Vagina (tissue), 2 donors: ENCODE results near the gene KIF3A. TPM values are rescaled to one million over a fixed set of nuclear protein-coding genes. Genes with fewer than 3 reads are reported as not detected.

Source experiments
- DNase-seq, 2 donors: peaks; one replicate each; pipeline ENCODE4 v3.0.0-alpha.2; 2017; ENCODE audit errors: extremely low spot score in 2 of 2
- H3K27ac ChIP-seq: fragments of 200-600 bp; sonication (generic); one replicate; pipeline ENCODE4 v1.5.1; 2019
- H3K27me3 ChIP-seq: fragments of 200-600 bp; sonication (generic); one replicate; pipeline ENCODE4 v1.5.1; 2019
- H3K36me3 ChIP-seq, 2 donors: fragments of 200-600 bp; sonication (generic); one replicate each; pipeline ENCODE4 v1.5.1; 2017 to 2019
- H3K4me1 ChIP-seq: fragments of 200-600 bp; sonication (generic); one replicate; pipeline ENCODE4 v1.5.1; 2019
- H3K4me3 ChIP-seq, 2 donors: fragments of 200-600 bp; sonication (generic); 1 replicate in 1 of 2; 2 replicates in 1 of 2; pipeline ENCODE4 v1.5.1; 2016 to 2019
- H3K9me3 ChIP-seq: fragments of 200-600 bp; sonication (generic); one replicate; pipeline ENCODE4 v1.5.1; 2019
- CTCF ChIP-seq, 3 experiments: fragments of 450-650 bp in 2 of 3; fragments of 200-600 bp in 1 of 3; sonication (generic) in 1 of 3; IDR thresholded peaks; one replicate each; pipeline ENCODE4 v1.5.1; 2017 to 2019; ENCODE audit warnings: antibody characterized with exemption in 3 of 3, mild to moderate bottlenecking in 2 of 3, moderate library complexity in 2 of 3
- POLR2A ChIP-seq, 2 donors: fragments of 450-650 bp; IDR thresholded peaks; one replicate each; pipeline ENCODE4 v1.6.1; 2017; ENCODE audit warnings: antibody characterized with exemption in 2 of 2, mild to moderate bottlenecking in 2 of 2, moderate library complexity in 2 of 2
- POLR2AphosphoS5 ChIP-seq, 2 donors: sonication (generic); formaldehyde crosslinking; IDR thresholded peaks; one replicate each; pipeline ENCODE4 v1.9.0; 2017; ENCODE audit warnings: antibody characterized with exemption in 2 of 2, mild to moderate bottlenecking in 2 of 2, low read depth in 1 of 2; ENCODE audit not compliant: insufficient read depth in 1 of 2
- intact Hi-C: fragments of 100-400 bp; cut with DNase I; formaldehyde crosslinking; loops from one replicate; pipeline ENCODE4 v1.15.1; 2023
- total RNA-seq: library from RNA; depleted of rRNA; stranded (reverse); fragments of >200 nt; gene quantifications from one replicate; pipeline ENCODE4 v1.2.3, GENCODE V29; 2016

Gene KIF3A
- total RNA-seq, 1 donor from 2014 or later = 20.6 TPM

GRCh38 chr5:132667761-132668705 is 69.3 kb downstream of the KIF3A start:
- TF ChIP-seq CTCF (IDR thresholded peaks at IDR 0.05) (no peak), POLR2A (IDR thresholded peaks at IDR 0.05) (no peak), POLR2AphosphoS5 (IDR thresholded peaks at IDR 0.05; ENCODE audit: insufficient read depth in 1 of 2, low read depth in 1 of 2) (no peak)
- Histone ChIP-seq H3K4me1 (no peaks in the 10 kb centered on the region), H3K9me3 (no peaks in the 10 kb centered on the region), H3K27ac (no peak overlapping the region), H3K4me3 (no peak overlapping the region), H3K27me3 (no peaks in the 10 kb centered on the region), H3K36me3 (no peaks in the 10 kb centered on the region)
- intact Hi-C loops = no loop called here
- DNase-seq = peak in 1 of 2 donors; percentile 75

- intact Hi-C loops = no loop called here
- no peaks in the 10 kb centered on the region for H3K36me3 ChIP-seq
- TF ChIP-seq POLR2A (IDR thresholded peaks at IDR 0.05) (no peak), POLR2AphosphoS5 (IDR thresholded peaks at IDR 0.05; ENCODE audit: insufficient read depth in 1 of 2, low read depth in 1 of 2) (no peak), CTCF (IDR thresholded peaks at IDR 0.05) (no peak)
- no peaks in the 10 kb centered on the region for H3K9me3 ChIP-seq
- no peak overlapping the region for H3K27ac ChIP-seq
- H3K27me3 ChIP-seq = no peaks in the 10 kb centered on the region
- H3K4me1 ChIP-seq = no peaks in the 10 kb centered on the region
- no peak for DNase-seq
- no peak overlapping the region for H3K4me3 ChIP-seq
Observed at GRCh38 chr5:132667309-132667708, 70.0 kb downstream of the KIF3A start.

- H3K9me3 ChIP-seq = no peaks in the 10 kb centered on the region
- no peaks in the 10 kb centered on the region for H3K36me3 ChIP-seq
- no peaks in the 10 kb centered on the region for H3K27me3 ChIP-seq
- no peak for TF ChIP-seq POLR2A (IDR thresholded peaks at IDR 0.05)
- TF ChIP-seq CTCF (IDR thresholded peaks at IDR 0.05) = no peak
- TF ChIP-seq POLR2AphosphoS5 (IDR thresholded peaks at IDR 0.05; ENCODE audit: insufficient read depth in 1 of 2, low read depth in 1 of 2) = no peak
- DNase-seq = peak in 1 of 2 donors; percentile 75
- intact Hi-C loops = no loop called here
- no peaks in the 10 kb centered on the region for H3K4me1 ChIP-seq
- H3K27ac ChIP-seq = no peak overlapping the region
- no peak overlapping the region for H3K4me3 ChIP-seq
Observed at GRCh38 chr5:132666310-132667123, 70.8 kb downstream of the KIF3A start.

GRCh38 chr5:132665574-132666080 is 71.7 kb downstream of the KIF3A start:
- no peak for TF ChIP-seq CTCF (IDR thresholded peaks at IDR 0.05)
- TF ChIP-seq POLR2A (IDR thresholded peaks at IDR 0.05) = no peak
- no peak for TF ChIP-seq POLR2AphosphoS5 (IDR thresholded peaks at IDR 0.05; ENCODE audit: insufficient read depth in 1 of 2, low read depth in 1 of 2)
- no peaks in the 10 kb centered on the region for H3K36me3 ChIP-seq
- H3K27me3 ChIP-seq = no peaks in the 10 kb centered on the region
- H3K9me3 ChIP-seq = no peaks in the 10 kb centered on the region
- DNase-seq = peak in 1 of 2 donors; percentile 52
- H3K27ac ChIP-seq = no peak overlapping the region
- no peaks in the 10 kb centered on the region for H3K4me1 ChIP-seq
- intact Hi-C loops = no loop called here
- H3K4me3 ChIP-seq = no peak overlapping the region
